Lung (tissue), 12 donors: ENCODE data around the gene TAMALIN. TPM values are rescaled to one million over a fixed set of nuclear protein-coding genes. Genes with fewer than 3 reads are reported as not detected.

Experiments used
- ATAC-seq: fragments of 200-7000 bp; cut with Tn5 transposase; one replicate; pipeline ENCODE4 v1.9.1; 2020; ENCODE audit warnings: moderate number of reproducible peaks; ENCODE audit not compliant: insufficient read depth, low FRiP score
- DNase-seq, 3 donors: peaks; one replicate each; pipeline ENCODE4 v3.0.0-alpha.2; 2013 to 2017
- H3K27ac ChIP-seq, 2 donors: one replicate each; pipeline ENCODE4 v1.5.1; 2013; ENCODE audit warnings: mild to moderate bottlenecking in 2 of 2, moderate library complexity in 2 of 2, control low read depth in 1 of 2, inconsistent platforms in 1 of 2, low read depth in 1 of 2, low read length in 1 of 2
- H3K27me3 ChIP-seq, 3 donors: one replicate each; pipeline ENCODE4 v1.5.1; 2013; ENCODE audit warnings: low read length in 2 of 3; ENCODE audit not compliant: control insufficient read depth in 3 of 3, insufficient read depth in 3 of 3
- H3K36me3 ChIP-seq, 4 donors: one replicate each; pipeline ENCODE4 v1.5.1; 2013; ENCODE audit warnings: low read length in 4 of 4, mild to moderate bottlenecking in 1 of 4, moderate library complexity in 1 of 4; ENCODE audit not compliant: control insufficient read depth in 4 of 4, insufficient read depth in 4 of 4
- H3K4me1 ChIP-seq, 5 donors: one replicate each; pipeline ENCODE4 v1.5.1; 2013; ENCODE audit warnings: low read length in 5 of 5, mild to moderate bottlenecking in 2 of 5, moderate library complexity in 1 of 5; ENCODE audit not compliant: control insufficient read depth in 5 of 5, insufficient read depth in 5 of 5
- H3K4me3 ChIP-seq: one replicate; pipeline ENCODE4 v1.5.1; 2013; ENCODE audit warnings: mild to moderate bottlenecking, control low read depth, moderate library complexity
- H3K9ac ChIP-seq, 2 donors: one replicate each; pipeline ENCODE4 v1.5.1; 2013; ENCODE audit warnings: low read length in 2 of 2, control low read depth in 1 of 2; ENCODE audit not compliant: insufficient read depth in 1 of 2
- H3K9me3 ChIP-seq, 4 donors: one replicate each; pipeline ENCODE4 v1.5.1; 2013; ENCODE audit warnings: low read length in 3 of 4, mild to moderate bottlenecking in 1 of 4, moderate library complexity in 1 of 4; ENCODE audit not compliant: control insufficient read depth in 4 of 4, insufficient read depth in 3 of 4
- WGBS, 2 donors: extraction: QIAGEN DNeasy Blood & Tissue Kit; methylation state at CpG; one replicate each; pipeline ENCODE4 v1.1.7; 2013; 5-methylcytosine and 5-hydroxymethylcytosine counted together
- polyA plus RNA-seq, 2 donors: library from polyadenylated mRNA; stranded (reverse); fragments of 200-250 nt; gene quantifications; one replicate each; pipeline ENCODE4 v1.2.1, GENCODE V29; 2013
- total RNA-seq, 2 donors: library from RNA; depleted of rRNA in 1 of 2; stranded (reverse); fragments of >200 nt in 1 of 2; gene quantifications; one replicate each; pipeline ENCODE4 v1.2.1, GENCODE V29; 2014 to 2021
- TF ChIP-seq, protein P1 (sequence below): IDR thresholded peaks from 2 replicates; pipeline ENCODE4 v1.5.1; 2012; ENCODE audit warnings: mild to moderate bottlenecking; ENCODE audit errors: control extremely low read depth, extremely low read depth
- donor health status: control.
- donor health status: control.
- donor health status: Bipolar disorder and iron deficiency.
- donor health status: healthy.
- donor health status: DM: yes; HTN: yes; CAD: no.

Gene TAMALIN
- total and polyA plus RNA-seq, 4 donors, result 31.4 to 84.0 (median 60.4) TPM

DNA sequence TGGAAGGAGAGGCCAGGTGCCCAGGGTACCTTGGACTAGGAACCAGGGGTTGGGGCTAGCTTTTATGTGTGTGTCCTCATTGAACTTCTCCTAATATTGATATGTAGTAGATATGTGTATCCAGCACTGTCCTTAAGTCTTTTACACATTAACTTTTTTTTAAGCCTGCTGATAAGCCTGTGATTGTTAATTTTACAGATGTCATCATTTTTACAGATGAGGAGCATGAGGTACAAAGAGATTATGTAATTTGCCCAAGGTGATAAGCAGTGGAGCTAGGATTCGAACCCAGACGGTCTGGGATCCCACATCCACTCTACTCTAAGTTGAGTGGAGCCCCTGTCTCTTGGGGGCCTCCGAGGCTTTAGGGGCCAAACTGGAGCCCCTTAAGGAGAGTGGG lies 34.3 kb downstream of the TAMALIN start:
- no peaks in the 10 kb centered on the region for H3K9me3 ChIP-seq
- DNase-seq, result no peak
- no peak overlapping the region for H3K27ac ChIP-seq
- no peaks in the 10 kb centered on the region for H3K36me3 ChIP-seq
- no peak overlapping the region for H3K9ac ChIP-seq
- no peaks in the 10 kb centered on the region for H3K27me3 ChIP-seq
- peaks cover 0 to 33% (median 21%) of the 10 kb centered on the region in 5 donors for H3K4me1 ChIP-seq
- no peak for ATAC-seq
- WGBS, 2 donors, result 89 to 90% methylated on average over 3 of the region's 3 CpGs
- TF ChIP-seq, protein P1, sequence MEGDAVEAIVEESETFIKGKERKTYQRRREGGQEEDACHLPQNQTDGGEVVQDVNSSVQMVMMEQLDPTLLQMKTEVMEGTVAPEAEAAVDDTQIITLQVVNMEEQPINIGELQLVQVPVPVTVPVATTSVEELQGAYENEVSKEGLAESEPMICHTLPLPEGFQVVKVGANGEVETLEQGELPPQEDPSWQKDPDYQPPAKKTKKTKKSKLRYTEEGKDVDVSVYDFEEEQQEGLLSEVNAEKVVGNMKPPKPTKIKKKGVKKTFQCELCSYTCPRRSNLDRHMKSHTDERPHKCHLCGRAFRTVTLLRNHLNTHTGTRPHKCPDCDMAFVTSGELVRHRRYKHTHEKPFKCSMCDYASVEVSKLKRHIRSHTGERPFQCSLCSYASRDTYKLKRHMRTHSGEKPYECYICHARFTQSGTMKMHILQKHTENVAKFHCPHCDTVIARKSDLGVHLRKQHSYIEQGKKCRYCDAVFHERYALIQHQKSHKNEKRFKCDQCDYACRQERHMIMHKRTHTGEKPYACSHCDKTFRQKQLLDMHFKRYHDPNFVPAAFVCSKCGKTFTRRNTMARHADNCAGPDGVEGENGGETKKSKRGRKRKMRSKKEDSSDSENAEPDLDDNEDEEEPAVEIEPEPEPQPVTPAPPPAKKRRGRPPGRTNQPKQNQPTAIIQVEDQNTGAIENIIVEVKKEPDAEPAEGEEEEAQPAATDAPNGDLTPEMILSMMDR, result no peak
- H3K4me3 ChIP-seq, result no peak overlapping the region

GRCh38 chr12:52041695-52042123 lies 35.0 kb downstream of the TAMALIN start:
- H3K27ac ChIP-seq, result peak overlapping the region in 1 of 2 donors; percentile 48
- TF ChIP-seq, protein P1, result no peak
- ATAC-seq, result no peak
- no peak overlapping the region for H3K9ac ChIP-seq
- WGBS, 2 donors, result 37 to 56% methylated on average over 6 of the region's 6 CpGs
- no peaks in the 10 kb centered on the region for H3K36me3 ChIP-seq
- no peak overlapping the region for H3K4me3 ChIP-seq
- H3K9me3 ChIP-seq, result no peaks in the 10 kb centered on the region
- DNase-seq, result peak; percentile 86 to 87 (median 86)
- H3K27me3 ChIP-seq, result no peaks in the 10 kb centered on the region
- H3K4me1 ChIP-seq, result peaks cover 0 to 33% (median 14%) of the 10 kb centered on the region in 5 donors

- 87 to 91% methylated on average over 8 of the region's 8 CpGs for WGBS, 2 donors
- Histone ChIP-seq H3K4me1 (peaks cover 0 to 41% (median 9%) of the 10 kb centered on the region in 5 donors), H3K36me3 (no peaks in the 10 kb centered on the region), H3K4me3 (no peak overlapping the region), H3K9ac (no peak overlapping the region), H3K9me3 (no peaks in the 10 kb centered on the region), H3K27ac (peak overlapping the region; percentile 73 to 91), H3K27me3 (no peaks in the 10 kb centered on the region)
- no peak for ATAC-seq
- DNase-seq, result no peak
- TF ChIP-seq, protein P1, result no peak
These were observed 36.1 kb downstream of the TAMALIN start for GRCh38 chr12:52042706-52043385.
